ENCODE data around the gene ADARB1. TPM values are rescaled to one million over a fixed set of nuclear protein-coding genes. Genes with fewer than 3 reads are reported as not detected.

Gene ADARB1
- total RNA-seq, 4 donors from 2014 or later = 3.4 to 15.6 (median 5.7) TPM

DNA sequence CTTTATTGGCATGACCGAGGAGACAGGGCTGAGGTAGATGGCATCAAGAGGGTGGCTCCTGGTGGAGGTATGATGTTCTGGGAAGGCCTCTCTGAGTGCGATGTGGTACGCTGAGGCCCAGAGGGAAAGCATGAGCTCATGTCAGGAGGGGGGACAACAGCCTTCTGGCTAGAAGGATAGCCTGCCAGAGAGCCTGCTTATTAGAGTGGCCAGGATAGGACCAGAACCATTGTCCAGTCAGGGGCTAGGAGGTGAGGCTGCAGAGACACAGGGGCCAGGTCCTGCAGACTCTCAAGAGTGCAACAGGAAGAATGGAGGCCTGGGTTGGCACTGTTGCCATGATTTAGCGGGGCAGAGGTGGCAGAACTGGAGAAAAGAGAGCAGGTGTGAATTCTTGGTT lies 7.3 kb downstream of the ADARB1 start:
- no peaks in the 10 kb centered on the region for H3K36me3 ChIP-seq
- H3K4me3 ChIP-seq = no peak overlapping the region
- peaks cover 0 to 43% (median 17%) of the 10 kb centered on the region in 3 donors for H3K4me1 ChIP-seq
- intact Hi-C loops (cut with DNase I) = no loop called here
- no peaks in the 10 kb centered on the region for H3K27me3 ChIP-seq
- 80 to 98% methylated on average over 3 to 4 of the region's 4 CpGs for WGBS, 2 donors
- no peak overlapping the region for H3K27ac ChIP-seq
- DNase-seq = no peak
- TF ChIP-seq POLR2A (IDR thresholded peaks at IDR 0.05) = no peak
- TF ChIP-seq, protein P1, sequence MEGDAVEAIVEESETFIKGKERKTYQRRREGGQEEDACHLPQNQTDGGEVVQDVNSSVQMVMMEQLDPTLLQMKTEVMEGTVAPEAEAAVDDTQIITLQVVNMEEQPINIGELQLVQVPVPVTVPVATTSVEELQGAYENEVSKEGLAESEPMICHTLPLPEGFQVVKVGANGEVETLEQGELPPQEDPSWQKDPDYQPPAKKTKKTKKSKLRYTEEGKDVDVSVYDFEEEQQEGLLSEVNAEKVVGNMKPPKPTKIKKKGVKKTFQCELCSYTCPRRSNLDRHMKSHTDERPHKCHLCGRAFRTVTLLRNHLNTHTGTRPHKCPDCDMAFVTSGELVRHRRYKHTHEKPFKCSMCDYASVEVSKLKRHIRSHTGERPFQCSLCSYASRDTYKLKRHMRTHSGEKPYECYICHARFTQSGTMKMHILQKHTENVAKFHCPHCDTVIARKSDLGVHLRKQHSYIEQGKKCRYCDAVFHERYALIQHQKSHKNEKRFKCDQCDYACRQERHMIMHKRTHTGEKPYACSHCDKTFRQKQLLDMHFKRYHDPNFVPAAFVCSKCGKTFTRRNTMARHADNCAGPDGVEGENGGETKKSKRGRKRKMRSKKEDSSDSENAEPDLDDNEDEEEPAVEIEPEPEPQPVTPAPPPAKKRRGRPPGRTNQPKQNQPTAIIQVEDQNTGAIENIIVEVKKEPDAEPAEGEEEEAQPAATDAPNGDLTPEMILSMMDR (IDR thresholded peaks at IDR 0.05) = no peak
- no peaks in the 10 kb centered on the region for H3K9me3 ChIP-seq

DNA sequence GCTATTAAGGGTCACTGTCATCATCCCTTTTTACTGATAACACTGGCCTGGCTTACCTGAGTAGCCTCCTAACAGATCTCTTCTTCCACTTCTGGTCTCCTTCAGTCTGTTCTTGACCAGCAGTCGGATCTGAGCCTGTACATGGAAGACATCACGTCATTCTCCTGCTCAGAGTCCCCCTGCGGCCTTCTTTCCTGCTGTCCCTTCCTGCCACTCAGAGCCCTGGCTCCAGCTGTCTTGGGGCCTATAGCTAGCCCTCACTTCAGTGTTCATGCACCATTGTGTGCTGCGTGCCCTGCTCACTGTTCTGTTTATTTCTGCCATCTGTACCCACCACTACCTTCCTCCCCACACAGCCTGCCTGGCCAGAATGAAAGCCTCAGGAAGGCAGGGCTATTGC lies 8.4 kb downstream of the ADARB1 start:
- peaks cover 0 to 41% (median 17%) of the 10 kb centered on the region in 3 donors for H3K4me1 ChIP-seq
- no peak for DNase-seq
- 83 to 86% methylated on average over 4 of the region's 4 CpGs for WGBS, 2 donors
- no peaks in the 10 kb centered on the region for H3K9me3 ChIP-seq
- no peak overlapping the region for H3K27ac ChIP-seq
- no peaks in the 10 kb centered on the region for H3K36me3 ChIP-seq
- intact Hi-C loops (cut with DNase I) = no loop called here
- H3K27me3 ChIP-seq = no peaks in the 10 kb centered on the region
- no peak overlapping the region for H3K4me3 ChIP-seq
- TF ChIP-seq POLR2A (IDR thresholded peaks at IDR 0.05) = no peak
- TF ChIP-seq, protein P1 (IDR thresholded peaks at IDR 0.05) = no peak

DNA sequence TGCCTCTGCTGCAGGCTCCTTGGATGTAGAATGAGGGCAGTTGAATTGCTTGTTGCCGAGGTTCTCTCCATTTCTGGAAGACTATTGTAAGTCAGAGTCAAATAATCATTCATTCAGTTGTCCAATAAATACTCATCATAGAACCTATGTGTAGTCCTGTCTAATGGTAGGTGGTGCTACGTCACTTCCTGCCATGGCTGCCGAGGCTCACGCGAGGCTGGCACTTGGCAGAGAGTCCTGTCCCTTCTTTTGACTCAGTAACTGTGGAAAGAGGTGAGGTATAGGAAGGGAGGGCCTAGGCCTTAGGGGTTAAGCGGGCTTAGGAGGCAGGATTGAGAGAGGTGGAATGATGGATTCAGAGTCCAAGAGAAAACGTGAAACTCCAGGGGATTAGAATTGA lies 9.7 kb downstream of the ADARB1 start:
- Histone ChIP-seq H3K4me3 (no peak overlapping the region), H3K27me3 (no peaks in the 10 kb centered on the region), H3K27ac (peak overlapping the region in 1 of 4 donors; percentile 38), H3K36me3 (no peaks in the 10 kb centered on the region), H3K9me3 (no peaks in the 10 kb centered on the region), H3K4me1 (peaks cover 0 to 31% (median 15%) of the 10 kb centered on the region in 3 donors)
- WGBS, 2 donors = 83 to 92% methylated on average over 6 to 7 of the region's 7 CpGs
- no peak for DNase-seq
- intact Hi-C loops (cut with DNase I) = no loop called here
- TF ChIP-seq, protein P1 (IDR thresholded peaks at IDR 0.05) = no peak
- no peak for TF ChIP-seq POLR2A (IDR thresholded peaks at IDR 0.05)

DNA sequence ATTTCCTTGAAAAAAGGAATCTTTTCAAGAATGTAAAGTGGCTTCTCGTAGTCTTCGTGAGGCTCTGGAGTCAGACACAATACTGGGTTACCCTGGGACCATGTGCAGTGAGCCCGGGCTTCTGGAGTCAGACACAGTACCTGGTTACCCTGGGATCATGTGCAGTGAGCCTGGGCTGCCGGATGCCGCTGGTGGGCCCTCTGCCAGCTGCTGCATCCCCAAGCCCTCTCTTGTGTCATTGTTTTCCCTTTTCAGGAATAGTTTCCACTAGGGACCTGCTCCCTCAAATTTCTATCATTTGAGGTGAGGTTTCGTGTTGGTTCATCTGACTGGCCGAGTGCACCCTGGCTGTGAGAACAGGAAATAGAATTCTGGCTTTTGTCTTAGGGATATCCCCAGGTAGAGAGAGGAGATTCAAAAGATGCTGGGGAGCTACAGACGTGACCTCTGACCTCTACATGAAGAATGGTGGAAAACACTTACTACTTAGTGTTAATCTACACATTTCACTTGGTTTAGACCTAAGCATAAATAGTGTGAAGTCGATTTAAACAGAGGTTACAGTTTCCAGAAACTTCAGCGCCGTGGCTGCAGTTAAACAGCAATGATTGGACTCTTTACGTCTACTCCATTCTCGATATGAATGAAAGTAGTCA lies 10.6 kb downstream of the ADARB1 start:
- Histone ChIP-seq H3K36me3 (no peaks in the 10 kb centered on the region), H3K9me3 (no peaks in the 10 kb centered on the region), H3K27ac (no peak overlapping the region), H3K4me1 (peaks cover 0 to 22% (median 15%) of the 10 kb centered on the region in 3 donors), H3K27me3 (no peaks in the 10 kb centered on the region), H3K4me3 (no peak overlapping the region)
- DNase-seq = no peak
- WGBS, 2 donors = 74 to 86% methylated on average over 13 of the region's 13 CpGs
- intact Hi-C loops (cut with DNase I) = no loop called here
- TF ChIP-seq POLR2A (IDR thresholded peaks at IDR 0.05) = no peak
- TF ChIP-seq, protein P1 (IDR thresholded peaks at IDR 0.05) = no peak

- Histone ChIP-seq H3K4me1 (peaks cover 0 to 15% (median 10%) of the 10 kb centered on the region in 3 donors), H3K36me3 (no peaks in the 10 kb centered on the region), H3K27ac (no peak overlapping the region), H3K4me3 (no peak overlapping the region), H3K9me3 (no peaks in the 10 kb centered on the region), H3K27me3 (no peaks in the 10 kb centered on the region)
- TF ChIP-seq POLR2A (IDR thresholded peaks at IDR 0.05) = no peak
- TF ChIP-seq, protein P1 (IDR thresholded peaks at IDR 0.05) = no peak
- DNase-seq = no peak
- WGBS, 2 donors = 76 to 88% methylated on average over 6 of the region's 6 CpGs
- intact Hi-C loops (cut with DNase I) = no loop called here
Measured at GRCh38 chr21:45085700-45086099, 11.3 kb downstream of the ADARB1 start.
